Daoy (cell line): ENCODE measurements around the gene SLC22A7. TPM values are rescaled to one million over a fixed set of nuclear protein-coding genes. Genes with fewer than 3 reads are reported as not detected.
"Not testable (repeated sequence)": the region's sequence is repeated elsewhere in the genome, so short reads cannot be mapped to it uniquely, and the experiment has no call there.

Source experiments
- DNase-seq: peaks from one replicate; pipeline ENCODE4 v3.0.0-alpha.2; 2015; ENCODE audit warnings: low read depth
- total RNA-seq: library from RNA; depleted of rRNA; stranded (reverse); fragments of >200 nt; shearing (Covaris generic); gene quantifications from 2 replicates; pipeline ENCODE4 v1.2.3, GENCODE V29; 2014

SLC22A7 gene
- total RNA-seq, 1 experiment from 2014 or later, result not detected

- DNase-seq, result no peak
Observed at GRCh38 chr6:43301081-43301870, 3.2 kb downstream of the SLC22A7 start.

- DNase-seq, result no peak
Observed at GRCh38 chr6:43302126-43302525, 4.1 kb downstream of the SLC22A7 start.

- DNase-seq, result not testable (repeated sequence)
Observed at GRCh38 chr6:43303006-43303405, 4.9 kb downstream of the SLC22A7 start.

DNA sequence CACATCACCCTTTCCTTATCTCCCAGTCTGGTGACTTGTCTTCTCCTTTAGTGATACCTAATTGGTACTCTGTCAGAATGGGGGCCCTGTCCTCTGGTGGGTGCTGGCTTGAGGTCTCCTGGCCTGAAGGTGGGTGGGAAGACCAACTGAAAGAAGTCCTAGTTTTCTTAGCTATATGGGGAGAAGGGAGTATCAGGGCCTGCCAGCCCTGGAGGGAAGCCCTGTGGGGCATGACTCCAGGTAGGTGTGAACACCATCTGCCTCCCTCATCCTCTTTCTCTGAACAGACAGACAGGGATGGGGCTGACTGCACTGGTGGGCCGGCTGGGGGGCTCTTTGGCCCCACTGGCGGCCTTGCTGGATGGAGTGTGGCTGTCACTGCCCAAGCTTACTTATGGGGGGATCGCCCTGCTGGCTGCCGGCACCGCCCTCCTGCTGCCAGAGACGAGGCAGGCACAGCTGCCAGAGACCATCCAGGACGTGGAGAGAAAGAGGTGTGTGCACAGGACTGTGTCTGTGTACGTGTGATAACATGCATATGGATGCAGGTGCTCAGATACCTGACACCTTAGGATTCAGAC lies 5.8 kb downstream of the SLC22A7 start:
- DNase-seq, result no peak

DNA sequence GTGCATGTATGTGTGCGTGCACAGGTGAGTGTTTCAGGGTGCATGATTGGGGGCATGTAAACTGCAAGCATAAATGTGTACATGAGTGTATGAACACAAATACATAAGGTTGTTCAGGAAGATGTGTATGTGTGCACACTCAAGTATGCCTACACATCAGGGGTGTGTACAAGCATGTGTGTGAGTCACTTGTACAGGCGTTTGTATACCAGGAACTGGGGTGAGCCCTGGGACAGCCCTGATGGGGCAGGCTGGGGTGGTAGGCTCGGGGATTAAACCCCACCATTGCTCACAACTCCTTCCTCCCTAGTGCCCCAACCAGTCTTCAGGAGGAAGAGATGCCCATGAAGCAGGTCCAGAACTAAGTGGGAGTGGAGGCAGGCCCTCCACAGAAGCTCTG lies 6.3 kb downstream of the SLC22A7 start:
- no peak for DNase-seq

GRCh38 chr6:43304882-43305281 lies 6.8 kb downstream of the SLC22A7 start:
- no peak for DNase-seq

- peak; percentile 53 for DNase-seq
Observed at GRCh38 chr6:43306086-43306485, 8.0 kb downstream of the SLC22A7 start.

- no peak for DNase-seq
Observed at GRCh38 chr6:43307451-43308100, 9.5 kb downstream of the SLC22A7 start.

- DNase-seq, result peak; percentile 67
Observed at GRCh38 chr6:43308101-43308989, 10.3 kb downstream of the SLC22A7 start, which contains the start of gene CRIP3. CRIP3 (minus strand) TSS chr6:43308826; CDS start chr6:43308792, 34 bp downstream.

DNA sequence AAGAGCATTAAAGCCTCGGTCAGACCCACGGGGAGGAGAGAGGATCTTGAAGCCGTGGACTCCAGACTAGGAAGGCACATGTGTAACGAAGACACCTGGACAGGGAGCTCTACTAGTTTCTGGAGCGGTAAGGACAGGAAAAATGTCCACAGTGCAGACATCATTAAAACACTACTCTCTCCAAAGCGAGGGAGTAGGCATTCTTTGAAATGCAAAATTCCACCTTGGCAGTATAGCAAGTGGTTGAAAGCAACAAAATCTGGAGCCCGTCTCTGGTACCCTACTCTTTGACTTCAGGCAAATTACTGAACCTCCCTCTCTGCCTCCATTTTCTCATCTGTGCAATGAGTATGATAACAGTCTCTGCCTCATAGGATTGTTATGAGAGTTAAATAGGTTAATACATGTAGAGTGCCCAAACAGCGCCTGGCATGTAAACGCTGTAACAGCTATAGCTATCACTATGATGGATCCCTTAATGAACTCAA lies 11.0 kb downstream of the SLC22A7 start:
- DNase-seq, result no peak

- DNase-seq, result no peak
Observed at GRCh38 chr6:43310134-43310533, 12.1 kb downstream of the SLC22A7 start.

- DNase-seq, result no peak
Observed at GRCh38 chr6:43310624-43311023, 12.6 kb downstream of the SLC22A7 start.

- no peak for DNase-seq
Observed at GRCh38 chr6:43311666-43312065, 13.6 kb downstream of the SLC22A7 start.

GRCh38 chr6:43313813-43314212 lies 15.8 kb downstream of the SLC22A7 start:
- DNase-seq, result no peak

- no peak for DNase-seq
Observed at GRCh38 chr6:43318011-43318410, 20.0 kb downstream of the SLC22A7 start.

DNA sequence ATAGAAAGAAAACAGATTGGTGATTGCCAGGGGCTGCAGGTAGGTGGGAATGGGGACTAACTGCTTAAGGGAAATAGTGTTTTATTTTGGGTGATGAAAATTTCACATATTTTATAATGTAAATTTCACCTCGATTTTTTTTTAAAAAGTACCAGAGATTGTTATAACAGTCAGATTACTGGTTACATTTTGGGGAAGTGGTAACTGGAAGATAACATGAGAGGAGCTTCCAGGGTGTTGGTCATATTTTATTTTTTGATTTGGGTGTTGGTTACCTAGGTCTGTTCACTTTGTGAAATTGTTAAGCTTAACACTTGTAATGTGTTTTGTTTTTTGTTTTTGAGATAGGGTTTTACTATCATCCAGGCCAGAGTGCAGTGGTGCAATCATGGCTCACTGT lies 27.8 kb downstream of the SLC22A7 start:
- DNase-seq, result no peak

GRCh38 chr6:43328528-43328927 lies 30.5 kb downstream of the SLC22A7 start:
- DNase-seq, result no peak

DNA sequence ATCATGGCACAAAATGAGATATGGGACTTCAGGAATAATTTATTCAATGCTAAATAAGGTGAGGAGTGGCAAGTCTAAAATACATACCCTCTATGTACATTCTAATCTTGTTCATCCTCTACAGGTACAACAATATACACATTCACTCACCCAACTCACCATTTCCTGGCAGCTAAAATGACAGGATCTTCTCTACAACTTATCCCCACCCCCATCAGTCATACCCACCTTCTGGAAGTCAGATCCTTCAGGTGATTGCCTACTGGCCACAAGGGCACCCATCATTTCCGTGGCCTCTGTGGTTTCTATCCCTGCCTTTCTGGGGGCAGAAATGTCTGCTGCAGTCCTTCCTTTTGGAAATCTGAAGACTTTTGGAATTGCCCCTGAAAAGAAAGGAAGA lies 33.4 kb downstream of the SLC22A7 start:
- no peak for DNase-seq

- no peak for DNase-seq
Observed at GRCh38 chr6:43331891-43332290, 33.8 kb downstream of the SLC22A7 start.

- peak; percentile 49 for DNase-seq
Observed at GRCh38 chr6:43334466-43335095, 36.5 kb downstream of the SLC22A7 start.

GRCh38 chr6:43335469-43335868 lies 37.4 kb downstream of the SLC22A7 start:
- no peak for DNase-seq
